Activated CD4-positive, alpha-beta memory T cell treated with anti-CD3 and anti-CD28 coated beads for 36 hours (primary cell): ENCODE data around the gene TSPYL2. TPM values are rescaled to one million over a fixed set of nuclear protein-coding genes. Genes with fewer than 3 reads are reported as not detected.

Experiments used
- CTCF ChIA-PET: fragments of 350-600 bp; sonication (Branson Sonifier 250); formaldehyde crosslinking; loops from one replicate; lab custom pipeline; 2021; ENCODE audit warnings: antibody characterized with exemption, inconsistent platforms; lab: Charles Lee
- POLR2A ChIA-PET: fragments of 350-600 bp; sonication (Branson Sonifier 250); formaldehyde crosslinking; loops from one replicate; lab custom pipeline; 2021; ENCODE audit warnings: antibody characterized with exemption; lab: Charles Lee
- DNase-seq: peaks from one replicate; pipeline ENCODE4 v3.0.0-alpha.2; 2020
- H3K27ac Mint-ChIP-seq: one replicate; pipeline ENCODE4 v1.8.0; 2021; ENCODE audit warnings: mixed read lengths
- H3K27me3 Mint-ChIP-seq: one replicate; pipeline ENCODE4 v1.8.0; 2021; ENCODE audit warnings: mixed read lengths
- H3K36me3 Mint-ChIP-seq: one replicate; pipeline ENCODE4 v1.8.0; 2021; ENCODE audit warnings: mixed read lengths
- H3K4me1 Mint-ChIP-seq: one replicate; pipeline ENCODE4 v1.8.0; 2021; ENCODE audit warnings: low read depth, mixed read lengths
- H3K4me3 Mint-ChIP-seq: one replicate; pipeline ENCODE4 v1.8.0; 2021; ENCODE audit warnings: mild to moderate bottlenecking, mixed read lengths
- H3K9me3 Mint-ChIP-seq: one replicate; pipeline ENCODE4 v1.8.0; 2021; ENCODE audit warnings: mixed read lengths
- intact Hi-C: fragments of 100-400 bp; cut with micrococcal nuclease; formaldehyde crosslinking; loops from one replicate; pipeline ENCODE4 v1.15.1; 2023
- total RNA-seq, 2 experiments: library from RNA; stranded (reverse); gene quantifications; one replicate each; pipeline ENCODE4 v1.2.3, GENCODE V29; 2021

TSPYL2 gene
- total RNA-seq, 2 experiments from 2014 or later = 70.6 to 72.8 TPM

DNA sequence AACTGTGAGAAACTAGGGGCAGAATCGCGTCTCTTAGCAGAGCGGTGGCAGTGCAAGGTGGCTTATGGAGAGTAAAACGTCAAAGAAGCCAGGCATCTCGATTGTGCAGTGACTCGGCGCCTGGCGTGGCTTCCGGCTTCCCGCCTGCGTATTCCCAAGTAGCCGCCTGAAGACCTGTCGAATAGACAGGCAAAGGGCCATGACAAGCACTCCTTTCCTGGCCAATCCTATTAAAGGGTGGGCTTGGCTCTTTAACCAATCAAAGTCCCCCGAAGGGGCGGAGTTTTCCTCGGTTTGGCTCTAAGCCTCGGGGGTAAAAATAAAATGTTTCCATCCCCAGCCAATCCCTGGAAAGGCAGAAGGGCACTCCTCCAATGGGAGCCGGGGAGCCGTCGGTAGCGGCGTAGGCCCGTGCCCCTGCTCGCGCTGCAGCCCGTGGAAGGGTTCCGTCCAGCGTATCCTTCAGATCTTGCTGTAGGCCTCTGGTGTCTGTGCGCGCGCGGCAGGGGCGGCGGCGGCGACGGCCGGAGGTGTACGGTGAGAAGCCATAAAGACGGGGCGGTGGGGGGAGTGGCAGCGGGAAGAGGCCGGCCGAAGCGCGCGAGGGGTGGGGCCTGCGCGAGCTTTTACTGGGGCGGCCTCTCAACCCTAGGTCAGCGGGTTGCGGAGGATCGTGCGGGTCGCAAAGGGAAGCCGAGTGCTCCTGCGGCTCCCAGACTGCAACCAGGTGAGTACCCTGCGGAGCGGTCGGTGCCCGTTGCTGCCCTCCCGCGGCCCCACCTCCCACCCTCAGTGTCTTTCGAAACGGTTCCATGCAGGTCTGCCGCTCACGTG is 11.8 kb downstream of the TSPYL2 start, which contains the start of gene KANTR:
Gene KANTR, plus strand, starts transcription at position 395 of the 834 bp plus-strand sequence. CDS start 30,131 bp downstream, outside the sequence.
- DNase-seq = peak; percentile 89
- intact Hi-C loops = loop anchor here (1.0 to 10.0 kb wide), 4 partner anchors 23 to 131 kb away; partner anchors contain the start of gene KDM5C
- peaks cover 16% of the 10 kb centered on the region for H3K4me1 Mint-ChIP-seq
- no peaks in the 10 kb centered on the region for H3K27me3 Mint-ChIP-seq
- ChIA-PET POLR2A (interaction anchor here (1.7 kb wide), 1 partner anchor 12 kb away, joined by 5 read pairs; the partner anchor contains the start of gene TSPYL2), CTCF (no interaction called here)
- H3K9me3 Mint-ChIP-seq = no peaks in the 10 kb centered on the region
- H3K4me3 Mint-ChIP-seq = peak within 1 kb of the TSS; percentile 90
- H3K27ac Mint-ChIP-seq = peak within 1 kb of the TSS; percentile 91
- H3K36me3 Mint-ChIP-seq = no peaks in the 10 kb centered on the region

GRCh38 chrX:53094582-53094905 is 12.4 kb downstream of the TSPYL2 start:
- POLR2A ChIA-PET = interaction anchor here (1.7 kb wide), 1 partner anchor 12 kb away, joined by 5 read pairs; the partner anchor contains the start of gene TSPYL2
- intact Hi-C loops = loop anchor here (5.0 to 10.0 kb wide), 2 partner anchors 90 to 97 kb away; no protein-coding TSS in a partner anchor
- peak overlapping the region; percentile 91 for H3K27ac Mint-ChIP-seq
- H3K27me3 Mint-ChIP-seq = no peaks in the 10 kb centered on the region
- peaks cover 12% of the 10 kb centered on the region for H3K4me1 Mint-ChIP-seq
- no peaks in the 10 kb centered on the region for H3K36me3 Mint-ChIP-seq
- H3K4me3 Mint-ChIP-seq = peak overlapping the region; percentile 90
- H3K9me3 Mint-ChIP-seq = no peaks in the 10 kb centered on the region
- CTCF ChIA-PET = no interaction called here
- no peak for DNase-seq

- H3K27me3 Mint-ChIP-seq = no peaks in the 10 kb centered on the region
- H3K4me3 Mint-ChIP-seq = no peak overlapping the region
- no peaks in the 10 kb centered on the region for H3K9me3 Mint-ChIP-seq
- no peaks in the 10 kb centered on the region for H3K36me3 Mint-ChIP-seq
- DNase-seq = no peak
- ChIA-PET POLR2A (no interaction called here), CTCF (interaction anchor here (0.7 kb wide), 1 partner anchor 151 kb away, joined by 3 read pairs; no protein-coding TSS in a partner anchor)
- intact Hi-C loops = loop anchor here (10.0 kb wide), 1 partner anchor 89 kb away; no protein-coding TSS in a partner anchor
- H3K27ac Mint-ChIP-seq = no peak overlapping the region
- H3K4me1 Mint-ChIP-seq = peaks cover 12% of the 10 kb centered on the region
Measured at GRCh38 chrX:53095796-53096195, 13.6 kb downstream of the TSPYL2 start.

GRCh38 chrX:53114864-53115549 is 32.8 kb downstream of the TSPYL2 start:
- CTCF ChIA-PET = no interaction called here
- no peaks in the 10 kb centered on the region for H3K36me3 Mint-ChIP-seq

DNA sequence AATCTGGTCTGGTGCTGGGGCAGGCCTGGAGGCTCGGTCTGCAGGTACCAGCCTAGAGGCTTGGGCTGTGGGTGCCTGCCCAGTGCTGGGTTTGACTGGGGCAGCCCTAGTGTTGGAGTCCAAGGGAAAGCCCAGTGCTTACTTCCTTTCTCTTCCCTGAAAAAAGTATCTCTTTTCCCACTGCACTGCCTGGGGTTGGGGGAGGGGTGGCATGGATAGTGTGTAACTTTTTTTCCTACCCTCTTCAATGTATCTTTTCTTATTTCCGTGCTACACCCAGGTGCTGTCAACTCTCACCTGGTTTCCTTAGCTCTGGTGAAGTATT is 33.3 kb downstream of the TSPYL2 start:
- DNase-seq = no peak
- Mint-ChIP-seq H3K36me3 (no peaks in the 10 kb centered on the region), H3K27ac (no peak overlapping the region), H3K27me3 (no peaks in the 10 kb centered on the region), H3K9me3 (no peaks in the 10 kb centered on the region), H3K4me1 (peaks cover 3% of the 10 kb centered on the region), H3K4me3 (no peak overlapping the region)
- POLR2A ChIA-PET = no interaction called here
- CTCF ChIA-PET = no interaction called here
- intact Hi-C loops = no loop called here

More at GRCh38 chrX:53114864-53115549, 32.8 kb downstream of the TSPYL2 start:
- intact Hi-C loops = no loop called here
- H3K4me3 Mint-ChIP-seq = no peak overlapping the region
- H3K27ac Mint-ChIP-seq = no peak overlapping the region
- POLR2A ChIA-PET = interaction anchor here (0.6 kb wide), 1 partner anchor 10 kb away, joined by 3 read pairs; no protein-coding TSS in a partner anchor
- no peaks in the 10 kb centered on the region for H3K27me3 Mint-ChIP-seq
- H3K4me1 Mint-ChIP-seq = peaks cover 3% of the 10 kb centered on the region
- no peaks in the 10 kb centered on the region for H3K9me3 Mint-ChIP-seq
- no peak for DNase-seq

GRCh38 chrX:53116101-53116500 is 33.9 kb downstream of the TSPYL2 start:
- no peaks in the 10 kb centered on the region for H3K36me3 Mint-ChIP-seq
- no peaks in the 10 kb centered on the region for H3K27me3 Mint-ChIP-seq
- ChIA-PET POLR2A (no interaction called here), CTCF (no interaction called here)
- intact Hi-C loops = no loop called here
- H3K27ac Mint-ChIP-seq = no peak overlapping the region
- H3K9me3 Mint-ChIP-seq = no peaks in the 10 kb centered on the region
- H3K4me3 Mint-ChIP-seq = no peak overlapping the region
- H3K4me1 Mint-ChIP-seq = peaks cover 3% of the 10 kb centered on the region
- no peak for DNase-seq

GRCh38 chrX:53122013-53122412 is 39.8 kb downstream of the TSPYL2 start:
- Mint-ChIP-seq H3K36me3 (no peaks in the 10 kb centered on the region), H3K9me3 (no peaks in the 10 kb centered on the region), H3K27me3 (no peaks in the 10 kb centered on the region), H3K4me3 (no peak overlapping the region), H3K27ac (no peak overlapping the region), H3K4me1 (peaks cover 7% of the 10 kb centered on the region)
- ChIA-PET POLR2A (no interaction called here), CTCF (no interaction called here)
- DNase-seq = no peak
- intact Hi-C loops = no loop called here

DNA sequence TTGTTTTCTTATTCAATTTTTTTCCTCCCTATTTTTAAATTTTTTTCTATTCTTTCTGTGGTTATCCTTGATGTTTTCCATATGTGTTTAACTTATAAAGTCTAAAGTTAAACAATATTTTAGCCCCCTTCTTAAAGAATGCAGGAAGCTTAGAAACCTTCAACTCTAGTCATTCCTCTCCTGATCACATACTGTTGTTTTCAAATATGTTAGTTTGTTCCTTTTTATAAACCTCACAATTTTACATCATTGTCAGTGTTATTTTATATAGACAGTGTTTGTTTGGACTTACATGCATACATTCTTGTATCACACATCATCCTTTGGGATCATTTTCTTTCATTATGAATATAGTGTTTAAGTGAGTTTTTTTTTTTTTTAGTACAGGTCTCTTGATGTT is 43.3 kb downstream of the TSPYL2 start:
- Mint-ChIP-seq H3K36me3 (no peaks in the 10 kb centered on the region), H3K4me3 (no peak overlapping the region), H3K27me3 (no peaks in the 10 kb centered on the region), H3K27ac (no peak overlapping the region), H3K9me3 (no peaks in the 10 kb centered on the region), H3K4me1 (peaks cover 7% of the 10 kb centered on the region)
- ChIA-PET POLR2A (interaction anchor here (0.7 kb wide), 1 partner anchor 11 kb away, joined by 3 read pairs; no protein-coding TSS in a partner anchor), CTCF (no interaction called here)
- DNase-seq = no peak
- intact Hi-C loops = no loop called here

- Mint-ChIP-seq H3K27me3 (no peaks in the 10 kb centered on the region), H3K9me3 (no peaks in the 10 kb centered on the region), H3K4me1 (peaks cover 7% of the 10 kb centered on the region), H3K4me3 (no peak overlapping the region), H3K36me3 (no peaks in the 10 kb centered on the region), H3K27ac (no peak overlapping the region)
- no peak for DNase-seq
- intact Hi-C loops = no loop called here
- ChIA-PET POLR2A (no interaction called here), CTCF (no interaction called here)
Measured at GRCh38 chrX:53126377-53126776, 44.2 kb downstream of the TSPYL2 start.

- CTCF ChIA-PET = no interaction called here
- no peak for DNase-seq
- Mint-ChIP-seq H3K4me1 (peaks cover 7% of the 10 kb centered on the region), H3K9me3 (no peaks in the 10 kb centered on the region), H3K36me3 (peaks cover 2% of the 10 kb centered on the region), H3K4me3 (no peak overlapping the region), H3K27me3 (no peaks in the 10 kb centered on the region), H3K27ac (no peak overlapping the region)
- POLR2A ChIA-PET = no interaction called here
- intact Hi-C loops = no loop called here
Measured at GRCh38 chrX:53128097-53128749, 46.1 kb downstream of the TSPYL2 start.

DNA sequence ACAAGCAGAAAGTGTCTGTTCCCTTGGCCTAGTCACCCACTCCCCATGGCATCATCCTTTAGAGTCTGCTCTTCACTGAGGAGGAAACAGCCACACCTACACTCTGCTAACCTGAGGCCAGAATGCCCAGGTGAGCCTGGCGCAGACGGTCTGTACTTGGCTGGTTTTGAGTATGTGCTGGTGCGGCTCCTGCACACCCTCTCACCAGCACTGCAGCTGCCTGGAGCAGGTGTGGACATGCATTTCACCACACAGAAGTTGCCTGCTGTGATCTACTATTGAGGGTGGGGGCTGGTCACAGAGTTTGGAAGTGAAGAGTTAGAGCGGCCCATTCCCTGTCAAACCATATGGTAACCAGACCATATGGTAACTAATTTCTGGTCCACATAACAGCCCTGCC is 51.2 kb downstream of the TSPYL2 start:
- Mint-ChIP-seq H3K27ac (no peak overlapping the region), H3K9me3 (no peaks in the 10 kb centered on the region), H3K4me3 (no peak overlapping the region), H3K36me3 (peaks cover 9% of the 10 kb centered on the region), H3K27me3 (no peaks in the 10 kb centered on the region), H3K4me1 (no peaks in the 10 kb centered on the region)
- no peak for DNase-seq
- intact Hi-C loops = no loop called here
- ChIA-PET POLR2A (no interaction called here), CTCF (no interaction called here)

GRCh38 chrX:53135581-53135980 is 53.4 kb downstream of the TSPYL2 start:
- intact Hi-C loops = no loop called here
- POLR2A ChIA-PET = no interaction called here
- no peak overlapping the region for H3K4me3 Mint-ChIP-seq
- H3K4me1 Mint-ChIP-seq = no peaks in the 10 kb centered on the region
- CTCF ChIA-PET = no interaction called here
- DNase-seq = no peak
- no peaks in the 10 kb centered on the region for H3K9me3 Mint-ChIP-seq
- H3K27me3 Mint-ChIP-seq = no peaks in the 10 kb centered on the region
- no peak overlapping the region for H3K27ac Mint-ChIP-seq
- H3K36me3 Mint-ChIP-seq = peaks cover 9% of the 10 kb centered on the region
